GM23338 (cell line): ENCODE results near the gene DNAJC5G. TPM values are rescaled to one million over a fixed set of nuclear protein-coding genes. Genes with fewer than 3 reads are reported as not detected.

Experiments
- ATAC-seq: fragments of 200-7000 bp; cut with Tn5 transposase; 3 replicates; pipeline ENCODE4 v1.9.1; 2020
- DNase-seq: peaks from one replicate; pipeline ENCODE4 v3.0.0-alpha.2; 2015; ENCODE audit warnings: low spot score
- H2AFZ ChIP-seq: fragments of 200-600 bp; sonication (generic); 2 replicates; pipeline ENCODE4 v1.8.0; 2016; ENCODE audit warnings: antibody characterized with exemption, mild to moderate bottlenecking, moderate library complexity
- H3F3A ChIP-seq: fragments of 200-600 bp; sonication (generic); replicated peaks from 2 replicates; pipeline ENCODE4 v1.8.0; 2017; ENCODE audit warnings: antibody characterized with exemption, mixed run types, low read depth
- H3K27ac ChIP-seq: fragments of 200-600 bp; sonication (generic); 2 replicates; pipeline ENCODE4 v1.6.1; 2016; ENCODE audit warnings: low read depth
- H3K27me3 ChIP-seq: fragments of 200-600 bp; sonication (generic); 2 replicates; pipeline ENCODE4 v1.8.0; 2016; ENCODE audit warnings: mild to moderate bottlenecking, mixed run types, moderate library complexity; ENCODE audit not compliant: insufficient read depth
- H3K36me3 ChIP-seq: fragments of 200-600 bp; sonication (generic); 2 replicates; pipeline ENCODE4 v1.8.0; 2016; ENCODE audit warnings: mild to moderate bottlenecking; ENCODE audit not compliant: insufficient read depth
- H3K4me1 ChIP-seq: fragments of 200-600 bp; sonication (generic); 2 replicates; pipeline ENCODE4 v1.8.0; 2016; ENCODE audit warnings: mild to moderate bottlenecking, moderate library complexity; ENCODE audit not compliant: insufficient read depth
- H3K4me2 ChIP-seq: fragments of 200-600 bp; sonication (generic); 2 replicates; pipeline ENCODE4 v1.7.1; 2017; ENCODE audit warnings: mixed run types
- H3K4me3 ChIP-seq: fragments of 200-600 bp; sonication (generic); 2 replicates; pipeline ENCODE4 v1.6.1; 2016; ENCODE audit warnings: mixed run types
- H3K79me2 ChIP-seq: fragments of 200-600 bp; sonication (generic); replicated peaks from 2 replicates; pipeline ENCODE4 v1.8.0; 2017; ENCODE audit warnings: mild to moderate bottlenecking; ENCODE audit not compliant: insufficient read depth
- H3K9me2 ChIP-seq: fragments of 200-600 bp; sonication (generic); 2 replicates; pipeline ENCODE4 v1.8.0; 2017; ENCODE audit not compliant: insufficient read depth
- H4K20me1 ChIP-seq: fragments of 200-600 bp; sonication (generic); replicated peaks from 2 replicates; pipeline ENCODE4 v1.8.0; 2017; ENCODE audit warnings: mild to moderate bottlenecking; ENCODE audit not compliant: insufficient read depth
- H3K27ac Mint-ChIP-seq: 2 replicates; pipeline ENCODE4 v1.8.0; 2020; ENCODE audit warnings: inconsistent platforms, mild to moderate bottlenecking, moderate library complexity, mixed read lengths
- H3K27me3 Mint-ChIP-seq: 3 replicates; pipeline ENCODE4 v1.8.0; 2022; ENCODE audit warnings: low read depth, mild to moderate bottlenecking, moderate library complexity, mixed read lengths, inconsistent platforms; ENCODE audit not compliant: insufficient read depth, poor library complexity
- H3K36me3 Mint-ChIP-seq: 3 replicates; pipeline ENCODE4 v1.8.0; 2021; ENCODE audit warnings: low read depth, mild to moderate bottlenecking, inconsistent platforms, moderate library complexity, mixed read lengths
- H3K4me1 Mint-ChIP-seq: 3 replicates; pipeline ENCODE4 v1.8.0; 2020; ENCODE audit warnings: mild to moderate bottlenecking, inconsistent platforms, mixed read lengths
- H3K4me3 Mint-ChIP-seq: 3 replicates; pipeline ENCODE4 v1.8.0; 2021; ENCODE audit warnings: moderate library complexity, mild to moderate bottlenecking, inconsistent platforms, mixed read lengths
- H3K9me3 Mint-ChIP-seq: 3 replicates; pipeline ENCODE4 v1.8.0; 2020; ENCODE audit warnings: moderate library complexity, mild to moderate bottlenecking, inconsistent platforms, mixed read lengths
- CREB1 ChIP-seq: fragments of 250-450 bp; sonication (Bioruptor Pico); IDR thresholded peaks from 2 replicates; pipeline ENCODE4 v1.5.0; 2020; ENCODE audit warnings: low read depth, mild to moderate bottlenecking, moderate library complexity
- EZH2 ChIP-seq: fragments of 200-600 bp; sonication (generic); IDR thresholded peaks from one replicate; pipeline ENCODE4 v1.8.0; 2017; ENCODE audit warnings: antibody characterized with exemption, mild to moderate bottlenecking, low read depth; ENCODE audit not compliant: unreplicated experiment
- EZH2phosphoT487 ChIP-seq: fragments of 200-600 bp; sonication (generic); IDR thresholded peaks from one replicate; pipeline ENCODE4 v1.8.1; 2018; ENCODE audit warnings: antibody characterized with exemption; ENCODE audit not compliant: unreplicated experiment
- JUNB ChIP-seq: IDR thresholded peaks from one replicate; pipeline ENCODE4 v1.6.1; 2016; ENCODE audit warnings: antibody characterized with exemption; ENCODE audit not compliant: unreplicated experiment
- NANOG ChIP-seq: IDR thresholded peaks from 2 replicates; pipeline ENCODE4 v1.6.1; 2016; ENCODE audit warnings: antibody characterized with exemption, borderline replicate concordance
- STAT1 ChIP-seq: IDR thresholded peaks from one replicate; pipeline ENCODE4 v1.6.1; 2016; ENCODE audit warnings: antibody characterized with exemption; ENCODE audit not compliant: unreplicated experiment
- ZNF114 ChIP-seq: fragments of 250-450 bp; sonication (Bioruptor Pico); IDR thresholded peaks from 2 replicates; pipeline ENCODE4 v1.5.0; 2020; ENCODE audit warnings: mild to moderate bottlenecking, moderate library complexity
- polyA plus RNA-seq: library from polyadenylated mRNA; unstranded; fragments of >200 nt; fragmentation: Nextera tagmentation; extraction: Ambion mirVana; gene quantifications from 2 replicates; pipeline ENCODE4 v1.2.1, GENCODE V29; 2016
- total RNA-seq: library from RNA; depleted of rRNA; stranded (reverse); fragments of >200 nt; shearing (Covaris generic); gene quantifications from 2 replicates; pipeline ENCODE4 v1.2.3, GENCODE V29; 2014
- TF ChIP-seq, protein P1 (sequence below): IDR thresholded peaks from 2 replicates; pipeline ENCODE4 v1.6.1; 2016; ENCODE audit warnings: antibody characterized with exemption
- TF ChIP-seq, protein P2 (sequence below): IDR thresholded peaks from one replicate; pipeline ENCODE4 v1.6.1; 2018; ENCODE audit warnings: antibody characterized with exemption; ENCODE audit not compliant: unreplicated experiment
- TF ChIP-seq, protein P3 (sequence below): fragments of 250-450 bp; sonication (Bioruptor Pico); IDR thresholded peaks from 2 replicates; pipeline ENCODE4 v1.5.0; 2020; ENCODE audit warnings: mild to moderate bottlenecking, moderate library complexity
- TF ChIP-seq, protein P4 (sequence below), 2 experiments: fragments of 200-600 bp in 1 of 2; sonication (generic) in 1 of 2; conservative IDR thresholded peaks; 2 replicates each; pipeline versions ENCODE4 v1.5.1 to v1.6.1; 2016 to 2017; ENCODE audit warnings: antibody characterized with exemption in 2 of 2, low read depth in 2 of 2, mild to moderate bottlenecking in 2 of 2, moderate library complexity in 1 of 2

Gene DNAJC5G
- total and polyA plus RNA-seq, 2 experiments from 2014 or later, result 0.59 TPM; not detected in 1

DNA sequence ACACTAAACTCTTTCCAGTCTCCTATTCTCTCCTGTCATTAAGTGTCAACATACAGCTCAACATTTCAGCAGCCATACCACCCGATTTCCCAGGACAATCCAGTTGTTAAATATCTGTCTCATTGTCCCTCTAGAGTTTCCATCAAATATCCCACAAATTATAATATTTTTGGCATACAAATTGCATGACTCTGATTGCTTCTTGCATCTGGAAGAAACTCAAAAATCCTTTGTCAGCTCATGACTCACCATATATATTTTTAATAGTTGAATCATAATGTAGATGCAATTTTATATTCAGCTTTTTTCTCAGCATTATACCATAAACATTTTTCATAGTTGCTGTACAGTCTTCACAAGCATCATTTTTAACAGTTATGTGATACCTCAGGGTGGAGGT is 19.6 kb upstream of the DNAJC5G start (continued):
- TF ChIP-seq ZNF114 (CRISPR knock-in tag), result no peak

DNA sequence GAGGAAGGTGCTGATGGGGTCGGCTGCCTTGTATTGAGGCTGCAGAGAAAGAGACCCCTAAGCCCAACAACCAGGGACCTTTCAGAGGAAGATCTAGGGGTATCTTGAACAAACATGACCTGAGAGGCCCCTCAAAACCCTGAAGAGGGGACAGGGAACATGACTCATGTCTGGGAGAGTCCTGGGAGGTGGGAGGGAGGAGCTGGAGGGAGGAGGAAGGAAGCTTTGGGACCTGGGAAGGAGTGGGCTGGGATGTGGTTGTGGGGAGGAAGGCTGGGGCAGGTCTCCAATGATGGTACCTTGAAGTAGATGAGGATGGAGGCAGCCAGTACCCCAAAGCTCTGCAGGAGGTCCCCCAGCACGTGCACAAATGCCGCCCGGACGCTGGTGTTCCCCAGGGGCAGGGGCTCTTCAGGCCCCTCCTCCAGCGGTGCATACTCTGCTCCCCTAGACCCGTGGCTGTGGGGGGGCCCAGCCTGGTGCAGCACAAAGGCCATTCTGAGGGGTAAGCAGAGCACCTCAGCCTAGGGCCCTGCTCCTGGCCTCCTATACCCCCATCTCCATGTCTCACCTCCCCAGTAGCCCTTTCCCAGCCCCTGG is 18.3 kb upstream of the DNAJC5G start:
- DNase-seq, result no peak
- no peak overlapping the region for H3K27ac Mint-ChIP-seq

More for the DNA sequence above, 18.3 kb upstream of the DNAJC5G start:
- Histone ChIP-seq H3K9me2 (no peaks in the 10 kb centered on the region), H3K79me2 (no peaks in the 10 kb centered on the region), H3K4me2 (no peak overlapping the region), H3K27ac (no peak overlapping the region), H3K27me3 (peaks cover 23% of the 10 kb centered on the region), H4K20me1 (no peaks in the 10 kb centered on the region; the same call in 1 of the 2 replicates), H3F3A (no peaks in the 10 kb centered on the region), H3K4me3 (no peak overlapping the region), H3K36me3 (no peaks in the 10 kb centered on the region), H3K4me1 (peaks cover 7% of the 10 kb centered on the region), H2AFZ (no peak overlapping the region)
- Mint-ChIP-seq H3K27me3 (peaks cover 26% of the 10 kb centered on the region), H3K4me1 (peaks cover 13% of the 10 kb centered on the region), H3K36me3 (no peaks in the 10 kb centered on the region; the same call in 2 of the 3 replicates), H3K4me3 (no peak overlapping the region), H3K9me3 (no peaks in the 10 kb centered on the region)
- ATAC-seq, result no peak
- no peak for TF ChIP-seq STAT1
- no peak for TF ChIP-seq NANOG
- TF ChIP-seq, protein P1, sequence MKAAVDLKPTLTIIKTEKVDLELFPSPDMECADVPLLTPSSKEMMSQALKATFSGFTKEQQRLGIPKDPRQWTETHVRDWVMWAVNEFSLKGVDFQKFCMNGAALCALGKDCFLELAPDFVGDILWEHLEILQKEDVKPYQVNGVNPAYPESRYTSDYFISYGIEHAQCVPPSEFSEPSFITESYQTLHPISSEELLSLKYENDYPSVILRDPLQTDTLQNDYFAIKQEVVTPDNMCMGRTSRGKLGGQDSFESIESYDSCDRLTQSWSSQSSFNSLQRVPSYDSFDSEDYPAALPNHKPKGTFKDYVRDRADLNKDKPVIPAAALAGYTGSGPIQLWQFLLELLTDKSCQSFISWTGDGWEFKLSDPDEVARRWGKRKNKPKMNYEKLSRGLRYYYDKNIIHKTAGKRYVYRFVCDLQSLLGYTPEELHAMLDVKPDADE, result no peak
- no peak for TF ChIP-seq CREB1
- TF ChIP-seq, protein P2, sequence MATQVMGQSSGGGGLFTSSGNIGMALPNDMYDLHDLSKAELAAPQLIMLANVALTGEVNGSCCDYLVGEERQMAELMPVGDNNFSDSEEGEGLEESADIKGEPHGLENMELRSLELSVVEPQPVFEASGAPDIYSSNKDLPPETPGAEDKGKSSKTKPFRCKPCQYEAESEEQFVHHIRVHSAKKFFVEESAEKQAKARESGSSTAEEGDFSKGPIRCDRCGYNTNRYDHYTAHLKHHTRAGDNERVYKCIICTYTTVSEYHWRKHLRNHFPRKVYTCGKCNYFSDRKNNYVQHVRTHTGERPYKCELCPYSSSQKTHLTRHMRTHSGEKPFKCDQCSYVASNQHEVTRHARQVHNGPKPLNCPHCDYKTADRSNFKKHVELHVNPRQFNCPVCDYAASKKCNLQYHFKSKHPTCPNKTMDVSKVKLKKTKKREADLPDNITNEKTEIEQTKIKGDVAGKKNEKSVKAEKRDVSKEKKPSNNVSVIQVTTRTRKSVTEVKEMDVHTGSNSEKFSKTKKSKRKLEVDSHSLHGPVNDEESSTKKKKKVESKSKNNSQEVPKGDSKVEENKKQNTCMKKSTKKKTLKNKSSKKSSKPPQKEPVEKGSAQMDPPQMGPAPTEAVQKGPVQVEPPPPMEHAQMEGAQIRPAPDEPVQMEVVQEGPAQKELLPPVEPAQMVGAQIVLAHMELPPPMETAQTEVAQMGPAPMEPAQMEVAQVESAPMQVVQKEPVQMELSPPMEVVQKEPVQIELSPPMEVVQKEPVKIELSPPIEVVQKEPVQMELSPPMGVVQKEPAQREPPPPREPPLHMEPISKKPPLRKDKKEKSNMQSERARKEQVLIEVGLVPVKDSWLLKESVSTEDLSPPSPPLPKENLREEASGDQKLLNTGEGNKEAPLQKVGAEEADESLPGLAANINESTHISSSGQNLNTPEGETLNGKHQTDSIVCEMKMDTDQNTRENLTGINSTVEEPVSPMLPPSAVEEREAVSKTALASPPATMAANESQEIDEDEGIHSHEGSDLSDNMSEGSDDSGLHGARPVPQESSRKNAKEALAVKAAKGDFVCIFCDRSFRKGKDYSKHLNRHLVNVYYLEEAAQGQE, result no peak
- no peak for TF ChIP-seq EZH2phosphoT487
- no peak for TF ChIP-seq JUNB
- TF ChIP-seq, protein P3, sequence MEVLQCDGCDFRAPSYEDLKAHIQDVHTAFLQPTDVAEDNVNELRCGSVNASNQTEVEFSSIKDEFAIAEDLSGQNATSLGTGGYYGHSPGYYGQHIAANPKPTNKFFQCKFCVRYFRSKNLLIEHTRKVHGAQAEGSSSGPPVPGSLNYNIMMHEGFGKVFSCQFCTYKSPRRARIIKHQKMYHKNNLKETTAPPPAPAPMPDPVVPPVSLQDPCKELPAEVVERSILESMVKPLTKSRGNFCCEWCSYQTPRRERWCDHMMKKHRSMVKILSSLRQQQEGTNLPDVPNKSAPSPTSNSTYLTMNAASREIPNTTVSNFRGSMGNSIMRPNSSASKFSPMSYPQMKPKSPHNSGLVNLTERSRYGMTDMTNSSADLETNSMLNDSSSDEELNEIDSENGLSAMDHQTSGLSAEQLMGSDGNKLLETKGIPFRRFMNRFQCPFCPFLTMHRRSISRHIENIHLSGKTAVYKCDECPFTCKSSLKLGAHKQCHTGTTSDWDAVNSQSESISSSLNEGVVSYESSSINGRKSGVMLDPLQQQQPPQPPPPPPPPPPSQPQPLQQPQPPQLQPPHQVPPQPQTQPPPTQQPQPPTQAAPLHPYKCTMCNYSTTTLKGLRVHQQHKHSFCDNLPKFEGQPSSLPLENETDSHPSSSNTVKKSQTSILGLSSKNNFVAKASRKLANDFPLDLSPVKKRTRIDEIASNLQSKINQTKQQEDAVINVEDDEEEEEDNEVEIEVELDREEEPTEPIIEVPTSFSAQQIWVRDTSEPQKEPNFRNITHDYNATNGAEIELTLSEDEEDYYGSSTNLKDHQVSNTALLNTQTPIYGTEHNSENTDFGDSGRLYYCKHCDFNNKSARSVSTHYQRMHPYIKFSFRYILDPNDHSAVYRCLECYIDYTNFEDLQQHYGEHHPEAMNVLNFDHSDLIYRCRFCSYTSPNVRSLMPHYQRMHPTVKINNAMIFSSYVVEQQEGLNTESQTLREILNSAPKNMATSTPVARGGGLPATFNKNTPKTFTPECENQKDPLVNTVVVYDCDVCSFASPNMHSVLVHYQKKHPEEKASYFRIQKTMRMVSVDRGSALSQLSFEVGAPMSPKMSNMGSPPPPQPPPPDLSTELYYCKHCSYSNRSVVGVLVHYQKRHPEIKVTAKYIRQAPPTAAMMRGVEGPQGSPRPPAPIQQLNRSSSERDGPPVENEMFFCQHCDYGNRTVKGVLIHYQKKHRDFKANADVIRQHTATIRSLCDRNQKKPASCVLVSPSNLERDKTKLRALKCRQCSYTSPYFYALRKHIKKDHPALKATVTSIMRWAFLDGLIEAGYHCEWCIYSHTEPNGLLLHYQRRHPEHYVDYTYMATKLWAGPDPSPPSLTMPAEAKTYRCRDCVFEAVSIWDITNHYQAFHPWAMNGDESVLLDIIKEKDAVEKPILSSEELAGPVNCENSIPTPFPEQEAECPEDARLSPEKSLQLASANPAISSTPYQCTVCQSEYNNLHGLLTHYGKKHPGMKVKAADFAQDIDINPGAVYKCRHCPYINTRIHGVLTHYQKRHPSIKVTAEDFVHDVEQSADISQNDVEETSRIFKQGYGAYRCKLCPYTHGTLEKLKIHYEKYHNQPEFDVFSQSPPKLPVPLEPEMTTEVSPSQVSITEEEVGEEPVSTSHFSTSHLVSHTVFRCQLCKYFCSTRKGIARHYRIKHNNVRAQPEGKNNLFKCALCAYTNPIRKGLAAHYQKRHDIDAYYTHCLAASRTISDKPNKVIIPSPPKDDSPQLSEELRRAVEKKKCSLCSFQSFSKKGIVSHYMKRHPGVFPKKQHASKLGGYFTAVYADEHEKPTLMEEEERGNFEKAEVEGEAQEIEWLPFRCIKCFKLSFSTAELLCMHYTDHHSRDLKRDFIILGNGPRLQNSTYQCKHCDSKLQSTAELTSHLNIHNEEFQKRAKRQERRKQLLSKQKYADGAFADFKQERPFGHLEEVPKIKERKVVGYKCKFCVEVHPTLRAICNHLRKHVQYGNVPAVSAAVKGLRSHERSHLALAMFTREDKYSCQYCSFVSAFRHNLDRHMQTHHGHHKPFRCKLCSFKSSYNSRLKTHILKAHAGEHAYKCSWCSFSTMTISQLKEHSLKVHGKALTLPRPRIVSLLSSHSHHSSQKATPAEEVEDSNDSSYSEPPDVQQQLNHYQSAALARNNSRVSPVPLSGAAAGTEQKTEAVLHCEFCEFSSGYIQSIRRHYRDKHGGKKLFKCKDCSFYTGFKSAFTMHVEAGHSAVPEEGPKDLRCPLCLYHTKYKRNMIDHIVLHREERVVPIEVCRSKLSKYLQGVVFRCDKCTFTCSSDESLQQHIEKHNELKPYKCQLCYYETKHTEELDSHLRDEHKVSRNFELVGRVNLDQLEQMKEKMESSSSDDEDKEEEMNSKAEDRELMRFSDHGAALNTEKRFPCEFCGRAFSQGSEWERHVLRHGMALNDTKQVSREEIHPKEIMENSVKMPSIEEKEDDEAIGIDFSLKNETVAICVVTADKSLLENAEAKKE, result no peak
- TF ChIP-seq EZH2, result no peak
- TF ChIP-seq, protein P4, sequence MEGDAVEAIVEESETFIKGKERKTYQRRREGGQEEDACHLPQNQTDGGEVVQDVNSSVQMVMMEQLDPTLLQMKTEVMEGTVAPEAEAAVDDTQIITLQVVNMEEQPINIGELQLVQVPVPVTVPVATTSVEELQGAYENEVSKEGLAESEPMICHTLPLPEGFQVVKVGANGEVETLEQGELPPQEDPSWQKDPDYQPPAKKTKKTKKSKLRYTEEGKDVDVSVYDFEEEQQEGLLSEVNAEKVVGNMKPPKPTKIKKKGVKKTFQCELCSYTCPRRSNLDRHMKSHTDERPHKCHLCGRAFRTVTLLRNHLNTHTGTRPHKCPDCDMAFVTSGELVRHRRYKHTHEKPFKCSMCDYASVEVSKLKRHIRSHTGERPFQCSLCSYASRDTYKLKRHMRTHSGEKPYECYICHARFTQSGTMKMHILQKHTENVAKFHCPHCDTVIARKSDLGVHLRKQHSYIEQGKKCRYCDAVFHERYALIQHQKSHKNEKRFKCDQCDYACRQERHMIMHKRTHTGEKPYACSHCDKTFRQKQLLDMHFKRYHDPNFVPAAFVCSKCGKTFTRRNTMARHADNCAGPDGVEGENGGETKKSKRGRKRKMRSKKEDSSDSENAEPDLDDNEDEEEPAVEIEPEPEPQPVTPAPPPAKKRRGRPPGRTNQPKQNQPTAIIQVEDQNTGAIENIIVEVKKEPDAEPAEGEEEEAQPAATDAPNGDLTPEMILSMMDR (conservative IDR thresholded peaks at IDR 0.05; ENCODE audit: low read depth in 2 of 2), result no peak
- TF ChIP-seq ZNF114 (CRISPR knock-in tag), result no peak
